ENCODE measurements around the gene SH3TC2. TPM values are rescaled to one million over a fixed set of nuclear protein-coding genes. Genes with fewer than 3 reads are reported as not detected.

Gene SH3TC2
- polyA plus RNA-seq, 1 experiment: 1.3 TPM

GRCh38 chr5:148978370-148979082 lies 84.3 kb downstream of the SH3TC2 start:
- CTCF ChIA-PET: interaction anchor here (1.0 to 2.3 kb wide), 4 partner anchors 17 to 247 kb away, joined by 3 to 13 read pairs (median 5); no protein-coding TSS in a partner anchor
- H3K4me3 ChIP-seq (ENCODE audit: low read depth, low read length): no peak overlapping the region
- H3K27ac ChIP-seq (ENCODE audit: low read depth, low read length): no peak overlapping the region
- POLR2A ChIA-PET: interaction anchor here (1.0 kb wide), 1 partner anchor 9 kb away, joined by 3 read pairs; no protein-coding TSS in a partner anchor
- no peak for TF ChIP-seq CTCF (IDR thresholded peaks at IDR 0.05; ENCODE audit: low read depth, low read length)
- no peak for DNase-seq (ENCODE audit: low read depth, low spot score)
- no peaks in the 10 kb centered on the region for H3K27me3 ChIP-seq (ENCODE audit: control insufficient read depth, insufficient read depth, low read length)
- no peaks in the 10 kb centered on the region for H3K9me3 ChIP-seq (ENCODE audit: control insufficient read depth, insufficient read depth, low read length)

GRCh38 chr5:148976569-148977381 lies 86.1 kb downstream of the SH3TC2 start:
- Histone ChIP-seq H3K4me3 (ENCODE audit: low read depth, low read length) (no peak overlapping the region), H3K27ac (ENCODE audit: low read depth, low read length) (no peak overlapping the region), H3K27me3 (ENCODE audit: control insufficient read depth, insufficient read depth, low read length) (no peaks in the 10 kb centered on the region), H3K9me3 (ENCODE audit: control insufficient read depth, insufficient read depth, low read length) (no peaks in the 10 kb centered on the region)
- TF ChIP-seq CTCF (IDR thresholded peaks at IDR 0.05; ENCODE audit: low read depth, low read length): no peak
- CTCF ChIA-PET: interaction anchor here (0.6 to 2.3 kb wide), 5 partner anchors 17 to 246 kb away, joined by 3 to 13 read pairs (median 5); no protein-coding TSS in a partner anchor
- DNase-seq (ENCODE audit: low read depth, low spot score): no peak
- POLR2A ChIA-PET: interaction anchor here (0.6 kb wide), 1 partner anchor 11 kb away, joined by 5 read pairs; no protein-coding TSS in a partner anchor

GRCh38 chr5:148974642-148975327 lies 88.1 kb downstream of the SH3TC2 start:
- Histone ChIP-seq H3K9me3 (ENCODE audit: control insufficient read depth, insufficient read depth, low read length) (no peaks in the 10 kb centered on the region), H3K27me3 (ENCODE audit: control insufficient read depth, insufficient read depth, low read length) (no peaks in the 10 kb centered on the region), H3K27ac (ENCODE audit: low read depth, low read length) (no peak overlapping the region), H3K4me3 (ENCODE audit: low read depth, low read length) (no peak overlapping the region)
- TF ChIP-seq CTCF (IDR thresholded peaks at IDR 0.05; ENCODE audit: low read depth, low read length): no peak
- DNase-seq (ENCODE audit: low read depth, low spot score): no peak
- ChIA-PET CTCF (interaction anchor here (1.0 to 2.7 kb wide), 3 partner anchors 22 to 233 kb away, joined by 3 to 11 read pairs (median 5); no protein-coding TSS in a partner anchor), POLR2A (interaction anchor here (1.3 kb wide), 1 partner anchor 27 kb away, joined by 3 read pairs; no protein-coding TSS in a partner anchor)

GRCh38 chr5:148973455-148973854 lies 89.4 kb downstream of the SH3TC2 start:
- Histone ChIP-seq H3K9me3 (ENCODE audit: control insufficient read depth, insufficient read depth, low read length) (no peaks in the 10 kb centered on the region), H3K4me3 (ENCODE audit: low read depth, low read length) (no peak overlapping the region), H3K27ac (ENCODE audit: low read depth, low read length) (peak overlapping the region; percentile 77), H3K27me3 (ENCODE audit: control insufficient read depth, insufficient read depth, low read length) (no peaks in the 10 kb centered on the region)
- POLR2A ChIA-PET: interaction anchor here (0.6 kb wide), 1 partner anchor 197 kb away, joined by 3 read pairs; no protein-coding TSS in a partner anchor
- no peak for DNase-seq (ENCODE audit: low read depth, low spot score)
- CTCF ChIA-PET: interaction anchor here (0.8 to 4.7 kb wide), 6 partner anchors 16 to 243 kb away, joined by 3 to 37 read pairs (median 8); no protein-coding TSS in a partner anchor
- TF ChIP-seq CTCF (IDR thresholded peaks at IDR 0.05; ENCODE audit: low read depth, low read length): no peak

Data from AG04450 (cell line).